GM18499 (cell line): Measurements from ENCODE around the gene GALNTL6.
A peak's percentile ranks its signal among the peaks of the same experiment; 100 is the strongest.
"Not testable (repeated sequence)": the region's sequence is repeated elsewhere in the genome, so short reads cannot be mapped to it uniquely, and the experiment has no call there.

Experiments
- ATAC-seq: cut with Tn5 transposase; IDR thresholded peaks from one replicate; pipeline ENCODE4 v1.9.1; 2021; ENCODE audit warnings: moderate number of reproducible peaks; ENCODE audit not compliant: insufficient read depth, unreplicated experiment

GALNTL6 gene

GRCh38 chr4:172951679-172952451 is 1138.7 kb downstream of the GALNTL6 start:
- no peak for ATAC-seq

GRCh38 chr4:172953896-172954568 is 1140.8 kb downstream of the GALNTL6 start:
- no peak for ATAC-seq

GRCh38 chr4:172956340-172956739 is 1143.1 kb downstream of the GALNTL6 start:
- ATAC-seq, result not testable (repeated sequence)

GRCh38 chr4:172957216-172957615 is 1144.0 kb downstream of the GALNTL6 start:
- no peak for ATAC-seq

DNA sequence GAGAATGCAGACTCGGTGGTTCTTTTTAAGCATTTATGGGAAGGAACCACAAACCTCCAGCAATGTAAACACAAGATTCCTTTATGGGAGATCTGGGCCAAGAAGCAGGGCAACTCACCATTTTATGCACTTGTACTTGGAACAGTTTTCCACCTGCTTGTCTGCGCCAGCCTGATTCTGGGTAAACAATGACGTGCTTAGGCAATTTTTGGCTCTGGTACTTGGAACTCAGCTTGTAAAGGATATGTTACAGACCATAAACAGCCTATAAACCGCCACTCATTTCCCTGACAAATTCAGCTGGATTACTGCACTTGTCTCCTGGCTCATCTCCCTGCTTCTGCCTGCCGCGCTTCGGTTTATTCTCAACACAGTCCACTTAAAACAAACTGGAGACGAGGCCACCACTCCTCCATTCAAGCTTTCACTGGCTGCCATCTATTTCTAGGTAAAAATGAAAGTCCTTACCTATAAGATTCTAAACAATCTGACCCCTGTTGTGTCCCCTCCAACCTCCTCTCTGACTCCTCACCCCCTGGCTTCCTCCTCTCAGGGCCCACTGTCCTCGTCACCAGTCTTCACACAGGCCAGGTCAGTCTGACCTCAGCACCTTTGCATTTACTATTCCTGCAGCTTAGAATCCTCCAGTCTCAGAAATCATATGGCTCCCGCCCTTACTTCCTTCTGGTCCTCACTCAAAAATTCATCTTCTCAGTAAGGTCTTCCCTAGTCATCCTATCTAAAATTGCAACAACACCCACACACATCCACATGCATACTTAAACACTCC is 1149.6 kb downstream of the GALNTL6 start:
- ATAC-seq, result no peak

- ATAC-seq, result no peak
These were observed 1150.5 kb downstream of the GALNTL6 start for GRCh38 chr4:172963498-172964294.

GRCh38 chr4:172970189-172970588 is 1157.0 kb downstream of the GALNTL6 start:
- ATAC-seq, result not testable (repeated sequence)

DNA sequence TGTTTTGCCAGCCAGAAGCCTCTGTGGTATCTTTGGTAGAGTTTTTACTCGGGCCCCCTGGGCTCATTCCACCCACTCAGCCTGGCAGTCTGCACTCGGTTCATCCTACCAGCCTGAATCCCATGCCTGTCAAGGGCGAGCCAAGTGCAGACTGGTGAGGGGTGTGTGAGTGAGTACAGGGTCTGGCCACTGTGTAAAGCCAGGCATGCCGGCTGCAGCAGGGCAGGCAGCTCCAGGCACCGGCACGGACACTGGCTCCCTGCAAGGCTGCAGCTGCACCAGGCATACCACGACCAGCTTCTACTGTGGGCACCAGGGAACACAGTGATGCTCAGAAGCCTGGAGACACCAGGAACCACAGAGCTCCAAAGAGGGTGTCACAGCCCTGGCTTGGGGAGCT is 1161.4 kb downstream of the GALNTL6 start:
- no peak for ATAC-seq

DNA sequence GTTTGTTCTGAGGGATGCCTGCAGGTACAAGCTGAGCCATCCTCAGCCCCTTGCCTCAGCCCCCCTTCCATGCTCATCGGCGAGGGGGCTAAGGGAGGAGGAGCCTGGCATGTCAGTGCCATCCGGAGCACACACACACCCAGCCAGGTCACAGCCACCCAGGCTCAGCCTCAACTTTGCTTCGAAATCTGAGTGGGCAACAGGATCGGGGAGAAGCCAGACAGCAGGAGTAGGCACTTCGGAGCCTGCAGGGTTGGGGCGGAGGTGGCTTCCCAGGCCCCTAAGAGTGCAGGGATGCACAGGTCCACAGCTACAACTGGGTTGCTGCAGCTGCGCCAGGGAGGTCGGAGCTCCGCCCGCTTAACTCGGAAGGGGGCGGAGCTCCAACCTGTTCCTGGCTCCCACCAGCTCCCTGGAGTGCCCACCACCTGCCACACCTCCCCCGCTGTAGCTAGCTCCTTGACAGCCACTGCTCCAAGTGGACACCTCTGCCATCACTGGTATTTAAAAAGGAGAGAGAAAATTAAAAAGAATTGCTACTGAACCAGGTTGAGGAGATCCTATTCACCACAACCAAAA is 1162.5 kb downstream of the GALNTL6 start:
- ATAC-seq, result no peak

DNA sequence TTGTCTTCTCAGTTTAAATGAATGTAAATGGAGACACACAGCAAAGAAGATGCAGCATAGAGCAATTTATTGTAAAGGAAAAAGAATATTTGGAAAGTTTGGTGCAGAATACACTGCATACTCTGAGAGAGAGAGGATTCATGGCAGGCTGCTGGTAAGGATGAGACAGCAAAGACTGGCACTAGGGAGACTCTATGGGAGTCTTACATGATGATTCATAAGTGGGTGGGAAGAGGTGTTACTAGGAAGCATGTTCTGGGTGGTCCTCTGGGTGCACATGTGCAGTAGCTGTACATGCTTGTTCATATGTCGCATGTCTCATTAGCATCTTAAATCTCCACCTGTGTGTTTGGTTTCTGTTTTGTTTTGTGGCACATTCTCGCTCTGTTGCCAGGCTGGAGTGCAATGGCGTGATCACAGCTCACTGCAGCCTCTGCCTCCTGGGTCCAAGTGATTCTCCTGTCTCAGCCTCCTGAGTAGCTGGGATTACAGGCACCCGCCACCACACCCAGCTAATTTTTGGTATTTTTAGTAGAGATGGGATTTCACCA is 1164.4 kb downstream of the GALNTL6 start:
- ATAC-seq, result not testable (repeated sequence)

- no peak for ATAC-seq
These were observed 1165.6 kb downstream of the GALNTL6 start for GRCh38 chr4:172978848-172979247.

DNA sequence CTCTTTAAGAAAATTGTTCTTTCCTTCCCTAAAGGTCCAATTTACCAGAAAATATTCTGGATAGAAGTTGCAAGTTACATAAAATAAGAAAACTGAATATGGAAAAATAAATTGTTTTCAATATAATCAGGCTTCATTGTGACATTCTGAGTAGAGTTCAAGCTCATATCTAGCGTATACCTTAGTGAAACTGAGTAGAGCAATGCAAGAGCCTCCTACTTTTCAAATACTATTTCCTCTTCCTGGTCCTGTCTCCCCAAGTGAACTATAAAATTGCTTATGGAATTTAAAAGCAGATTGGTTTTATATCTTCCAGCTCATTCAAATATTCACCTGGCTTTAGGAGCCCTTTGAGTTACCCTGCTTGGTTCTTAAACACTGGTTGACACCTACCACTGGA is 1166.1 kb downstream of the GALNTL6 start:
- ATAC-seq, result no peak

- ATAC-seq, result no peak
These were observed 1167.0 kb downstream of the GALNTL6 start for GRCh38 chr4:172980219-172980618.

- peak; percentile 48 for ATAC-seq
These were observed 1169.0 kb downstream of the GALNTL6 start for GRCh38 chr4:172982151-172982590.

- ATAC-seq, result no peak
These were observed 1169.8 kb downstream of the GALNTL6 start for GRCh38 chr4:172983014-172983413.

DNA sequence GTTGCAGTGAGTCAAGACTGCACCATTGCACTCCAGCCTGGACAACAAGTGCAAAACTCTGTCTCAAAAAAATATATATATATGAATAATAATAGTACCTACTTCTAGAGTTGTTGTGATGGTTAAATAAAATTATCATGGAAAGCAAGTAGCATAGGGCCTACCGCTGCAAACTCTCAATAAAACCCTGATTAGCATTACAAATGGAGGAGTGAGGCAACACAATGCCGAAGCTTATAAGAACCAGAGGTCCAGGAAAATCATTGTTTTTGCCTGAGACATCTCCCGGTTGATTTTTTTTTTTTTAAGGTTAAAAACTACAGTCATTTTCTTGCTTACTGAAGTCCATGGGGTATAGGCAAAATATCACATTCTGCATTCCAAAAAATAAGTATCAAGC is 1170.4 kb downstream of the GALNTL6 start:
- no peak for ATAC-seq

GRCh38 chr4:172985552-172985951 is 1172.3 kb downstream of the GALNTL6 start:
- no peak for ATAC-seq

GRCh38 chr4:172986114-172986513 is 1172.9 kb downstream of the GALNTL6 start:
- ATAC-seq, result peak; percentile 57

GRCh38 chr4:172989984-172990820 is 1177.0 kb downstream of the GALNTL6 start:
- no peak for ATAC-seq
